Fibroblast of gingiva (primary cell): ENCODE measurements around the gene COPS4.

Source experiments
- DNase-seq: peaks from one replicate; pipeline ENCODE4 v3.0.0-alpha.2; 2011; ENCODE audit warnings: low read depth

The COPS4 gene

DNA sequence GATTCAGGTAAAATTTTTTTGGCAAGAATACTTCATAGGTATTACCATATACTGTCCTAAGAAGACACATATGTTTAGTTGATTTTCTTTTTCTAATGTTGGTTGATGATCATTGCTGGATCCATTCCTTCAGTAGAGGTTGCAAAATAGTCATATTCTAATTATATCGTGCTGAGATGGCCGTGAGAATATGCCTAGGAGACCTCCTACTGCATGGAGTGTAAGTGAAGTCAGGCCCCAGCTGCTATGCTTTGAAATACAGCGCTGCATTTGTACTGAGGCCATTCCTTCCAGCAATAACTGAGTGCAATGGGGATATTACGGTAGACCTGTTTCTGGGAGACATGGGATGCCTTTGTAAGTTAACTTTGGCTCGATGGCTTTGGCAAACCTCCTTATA lies 86.3 kb downstream of the COPS4 start:
- DNase-seq: no peak

DNA sequence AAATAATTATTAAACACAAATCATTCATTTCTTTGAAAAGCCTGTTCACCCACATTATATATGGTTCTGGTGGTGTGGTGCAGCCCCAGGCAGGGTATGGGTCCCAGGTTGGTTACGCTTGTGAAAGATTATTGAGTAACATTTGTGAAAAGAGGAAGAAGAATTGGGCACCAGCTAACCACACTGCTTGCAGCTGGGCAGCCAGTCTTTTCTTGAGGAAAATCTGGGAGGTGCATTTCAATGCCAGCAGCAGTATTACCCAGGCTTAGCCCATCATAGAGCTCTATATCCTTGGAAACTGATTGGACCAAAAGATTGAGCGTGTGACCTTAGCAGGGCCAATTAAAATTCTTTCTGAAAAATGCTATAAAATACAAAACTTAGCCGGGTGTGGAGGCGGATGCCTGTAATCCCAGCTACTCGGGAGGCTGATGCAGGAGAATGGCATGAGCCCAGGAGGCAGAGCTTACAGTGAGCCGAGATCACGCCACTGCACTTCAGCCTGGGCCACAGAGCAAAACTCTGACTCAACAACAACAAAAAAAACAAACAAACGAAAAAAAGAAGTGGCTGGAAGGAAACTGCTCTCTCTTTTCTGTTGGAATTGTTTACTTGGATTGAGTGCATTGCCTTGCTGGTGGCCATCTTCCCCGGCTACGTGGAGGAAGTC lies 89.3 kb downstream of the COPS4 start:
- no peak for DNase-seq
